GM12864 (cell line): ENCODE measurements around the gene C1orf21.
"Not testable (repeated sequence)": the region's sequence is repeated elsewhere in the genome, so short reads cannot be mapped to it uniquely, and the experiment has no call there.

Experiments
- DNase-seq: peaks from one replicate; pipeline ENCODE4 v3.0.0-alpha.2; 2011; ENCODE audit warnings: low read depth
- H3K4me3 ChIP-seq: 2 replicates; pipeline ENCODE4 v1.5.1; 2011; ENCODE audit warnings: mild to moderate bottlenecking, low read depth, low read length, control low read depth
- TF ChIP-seq, protein P1 (sequence below): IDR thresholded peaks from 2 replicates; pipeline ENCODE4 v1.5.1; 2011; ENCODE audit warnings: low read depth, mild to moderate bottlenecking, moderate library complexity, low read length, control low read depth, inconsistent platforms; ENCODE audit errors: missing control alignments

Gene C1orf21

GRCh38 chr1:184605941-184606340, 219.1 kb downstream of the C1orf21 start:
- no peak for DNase-seq
- H3K4me3 ChIP-seq, result no peak overlapping the region
- TF ChIP-seq, protein P1, sequence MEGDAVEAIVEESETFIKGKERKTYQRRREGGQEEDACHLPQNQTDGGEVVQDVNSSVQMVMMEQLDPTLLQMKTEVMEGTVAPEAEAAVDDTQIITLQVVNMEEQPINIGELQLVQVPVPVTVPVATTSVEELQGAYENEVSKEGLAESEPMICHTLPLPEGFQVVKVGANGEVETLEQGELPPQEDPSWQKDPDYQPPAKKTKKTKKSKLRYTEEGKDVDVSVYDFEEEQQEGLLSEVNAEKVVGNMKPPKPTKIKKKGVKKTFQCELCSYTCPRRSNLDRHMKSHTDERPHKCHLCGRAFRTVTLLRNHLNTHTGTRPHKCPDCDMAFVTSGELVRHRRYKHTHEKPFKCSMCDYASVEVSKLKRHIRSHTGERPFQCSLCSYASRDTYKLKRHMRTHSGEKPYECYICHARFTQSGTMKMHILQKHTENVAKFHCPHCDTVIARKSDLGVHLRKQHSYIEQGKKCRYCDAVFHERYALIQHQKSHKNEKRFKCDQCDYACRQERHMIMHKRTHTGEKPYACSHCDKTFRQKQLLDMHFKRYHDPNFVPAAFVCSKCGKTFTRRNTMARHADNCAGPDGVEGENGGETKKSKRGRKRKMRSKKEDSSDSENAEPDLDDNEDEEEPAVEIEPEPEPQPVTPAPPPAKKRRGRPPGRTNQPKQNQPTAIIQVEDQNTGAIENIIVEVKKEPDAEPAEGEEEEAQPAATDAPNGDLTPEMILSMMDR, result no peak

DNA sequence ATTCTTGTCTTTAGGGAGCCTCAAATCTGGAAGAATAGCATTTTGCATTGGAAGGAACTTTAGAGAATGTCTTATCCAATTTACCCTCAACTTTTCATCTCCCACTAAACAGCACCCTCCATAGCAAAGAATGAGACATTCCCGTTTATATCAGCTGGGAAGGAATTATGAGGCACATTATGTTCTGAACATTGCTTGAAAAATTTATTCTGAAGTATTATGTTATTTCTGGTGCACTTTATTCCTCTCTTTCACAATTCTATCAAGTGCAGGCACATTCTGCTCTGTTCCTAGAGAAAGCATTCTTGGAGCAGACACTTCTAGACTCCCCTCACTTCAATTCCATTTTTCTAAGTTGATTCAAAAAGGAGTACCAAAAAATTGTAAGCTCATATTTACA, 220.0 kb downstream of the C1orf21 start:
- H3K4me3 ChIP-seq, result no peak overlapping the region
- DNase-seq, result no peak
- TF ChIP-seq, protein P1, result no peak

GRCh38 chr1:184608581-184608980, 221.8 kb downstream of the C1orf21 start:
- TF ChIP-seq, protein P1, result no peak
- DNase-seq, result no peak
- no peak overlapping the region for H3K4me3 ChIP-seq

- H3K4me3 ChIP-seq, result no peak overlapping the region
- no peak for DNase-seq
- TF ChIP-seq, protein P1, result no peak
These were observed 222.2 kb downstream of the C1orf21 start for GRCh38 chr1:184608990-184609389.

- no peak for DNase-seq
- TF ChIP-seq, protein P1, result no peak
- no peak overlapping the region for H3K4me3 ChIP-seq
These were observed 224.2 kb downstream of the C1orf21 start for GRCh38 chr1:184610876-184611595.

DNA sequence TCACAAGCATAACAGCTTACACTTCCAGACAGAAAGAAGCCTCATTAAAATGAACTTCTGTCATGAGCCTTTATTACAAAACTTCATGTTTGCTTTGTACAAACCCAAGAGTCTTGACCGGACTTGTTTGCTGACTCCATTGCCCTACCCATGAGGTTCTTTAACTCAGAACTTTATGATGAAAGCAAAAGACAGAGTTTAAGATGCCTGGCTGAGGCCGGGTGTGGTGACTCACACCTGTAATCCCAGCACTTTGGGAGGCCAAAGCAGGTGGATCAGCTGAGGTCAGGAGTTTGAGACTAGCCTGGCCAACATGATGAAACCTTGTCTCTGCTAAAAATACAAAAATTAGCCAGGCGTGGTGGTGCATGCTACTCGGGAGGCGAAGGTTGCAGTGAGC, 225.4 kb downstream of the C1orf21 start:
- not testable (repeated sequence) for H3K4me3 ChIP-seq, DNase-seq

GRCh38 chr1:184614667-184615066, 227.8 kb downstream of the C1orf21 start:
- no peak for DNase-seq
- TF ChIP-seq, protein P1, result no peak
- no peak overlapping the region for H3K4me3 ChIP-seq
